Peyer's patch (tissue), 4 donors: ENCODE measurements around the gene KIF2B.

ENCODE experiments used
- POLR2A ChIP-seq, 2 donors: fragments of 450-650 bp; IDR thresholded peaks; one replicate each; pipeline ENCODE4 v1.5.1; 2017; ENCODE audit warnings: antibody characterized with exemption in 2 of 2, mild to moderate bottlenecking in 2 of 2, moderate library complexity in 2 of 2
- TF ChIP-seq, protein P1 (sequence below), 6 experiments: fragments of 450-650 bp in 4 of 6; fragments of 200-600 bp in 2 of 6; sonication (generic) in 1 of 6; IDR thresholded peaks; one replicate each; pipeline ENCODE4 v1.5.1; 2017 to 2019; ENCODE audit warnings: antibody characterized with exemption in 6 of 6, mild to moderate bottlenecking in 3 of 6, moderate library complexity in 1 of 6

DNA sequence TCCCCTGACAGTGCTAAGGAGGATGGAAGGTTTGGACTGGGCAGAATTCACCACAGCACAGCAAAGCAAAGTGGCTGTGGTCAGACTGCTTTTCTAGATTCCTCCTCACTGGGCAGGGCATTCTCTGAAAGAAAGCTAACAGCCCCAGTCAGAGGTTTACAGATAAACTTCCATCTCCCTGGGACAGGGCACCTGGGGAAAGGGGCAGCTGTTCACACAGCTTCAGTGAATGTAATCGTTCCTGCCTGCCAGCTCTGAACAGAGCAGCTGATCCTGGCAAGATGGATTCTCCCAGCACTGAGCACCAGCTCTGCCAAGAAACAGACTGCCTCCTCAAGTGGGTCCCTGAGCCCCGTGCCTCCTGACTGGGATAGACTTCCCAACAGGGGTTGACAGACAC, 42.4 kb upstream of the KIF2B start:
- TF ChIP-seq, protein P1, sequence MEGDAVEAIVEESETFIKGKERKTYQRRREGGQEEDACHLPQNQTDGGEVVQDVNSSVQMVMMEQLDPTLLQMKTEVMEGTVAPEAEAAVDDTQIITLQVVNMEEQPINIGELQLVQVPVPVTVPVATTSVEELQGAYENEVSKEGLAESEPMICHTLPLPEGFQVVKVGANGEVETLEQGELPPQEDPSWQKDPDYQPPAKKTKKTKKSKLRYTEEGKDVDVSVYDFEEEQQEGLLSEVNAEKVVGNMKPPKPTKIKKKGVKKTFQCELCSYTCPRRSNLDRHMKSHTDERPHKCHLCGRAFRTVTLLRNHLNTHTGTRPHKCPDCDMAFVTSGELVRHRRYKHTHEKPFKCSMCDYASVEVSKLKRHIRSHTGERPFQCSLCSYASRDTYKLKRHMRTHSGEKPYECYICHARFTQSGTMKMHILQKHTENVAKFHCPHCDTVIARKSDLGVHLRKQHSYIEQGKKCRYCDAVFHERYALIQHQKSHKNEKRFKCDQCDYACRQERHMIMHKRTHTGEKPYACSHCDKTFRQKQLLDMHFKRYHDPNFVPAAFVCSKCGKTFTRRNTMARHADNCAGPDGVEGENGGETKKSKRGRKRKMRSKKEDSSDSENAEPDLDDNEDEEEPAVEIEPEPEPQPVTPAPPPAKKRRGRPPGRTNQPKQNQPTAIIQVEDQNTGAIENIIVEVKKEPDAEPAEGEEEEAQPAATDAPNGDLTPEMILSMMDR (IDR thresholded peaks at IDR 0.05) = no peak
- no peak for TF ChIP-seq POLR2A (IDR thresholded peaks at IDR 0.05)
